HepG2 (cell line): ENCODE data around the gene PURB. TPM values are rescaled to one million over a fixed set of nuclear protein-coding genes. Genes with fewer than 3 reads are reported as not detected.

Source experiments
- CREB3 ChIP-seq: sonication (generic); formaldehyde crosslinking; IDR thresholded peaks from 2 replicates; pipeline ENCODE4 v1.5.0; 2020; ENCODE audit warnings: missing genetic modification reagents
- ELF3 ChIP-seq: IDR thresholded peaks from 2 replicates; pipeline ENCODE4 v1.6.1; 2016; ENCODE audit warnings: missing genetic modification reagents, missing compliant biosample characterization
- GATA4 ChIP-seq: sonication (generic); IDR thresholded peaks from 2 replicates; pipeline ENCODE4 v1.6.1; 2016; ENCODE audit warnings: antibody characterized with exemption, low read depth, borderline replicate concordance
- HOXA9 ChIP-seq: sonication (generic); formaldehyde crosslinking; IDR thresholded peaks from 2 replicates; pipeline ENCODE4 v1.8.1; 2022; ENCODE audit warnings: missing genetic modification reagents, mild to moderate bottlenecking, moderate library complexity, borderline replicate concordance
- KAT8 ChIP-seq: IDR thresholded peaks from 2 replicates; pipeline ENCODE4 v1.6.1; 2016; ENCODE audit warnings: missing genetic modification reagents, missing compliant biosample characterization
- MLX ChIP-seq: IDR thresholded peaks from 2 replicates; pipeline ENCODE4 v1.6.1; 2016
- NONO ChIP-seq, 2 experiments: fragments of 450-650 bp in 1 of 2; sonication (generic) in 1 of 2; formaldehyde crosslinking in 1 of 2; IDR thresholded peaks in 1 of 2; conservative IDR thresholded peaks in 1 of 2; 2 replicates each; pipeline versions ENCODE4 v1.6.1 to v1.8.0; 2017 to 2022; ENCODE audit warnings: mild to moderate bottlenecking in 1 of 2, missing genetic modification reagents in 1 of 2, moderate library complexity in 1 of 2
- YEATS4 ChIP-seq: sonication (generic); formaldehyde crosslinking; IDR thresholded peaks from 2 replicates; pipeline ENCODE4 v1.4.0; 2020; ENCODE audit warnings: missing genetic modification reagents, borderline replicate concordance
- ZNF136 ChIP-seq: sonication (generic); formaldehyde crosslinking; IDR thresholded peaks from 2 replicates; pipeline ENCODE4 v1.8.1; 2022; ENCODE audit warnings: low read depth, mild to moderate bottlenecking, moderate library complexity, missing genetic modification reagents
- ZNF446 ChIP-seq: sonication (generic); formaldehyde crosslinking; IDR thresholded peaks from 2 replicates; pipeline ENCODE4 v1.5.0; 2020; ENCODE audit warnings: mild to moderate bottlenecking, missing genetic modification reagents
- ZNF512 ChIP-seq: sonication (generic); formaldehyde crosslinking; IDR thresholded peaks from 2 replicates; pipeline ENCODE4 v1.4.0; 2020; ENCODE audit warnings: mild to moderate bottlenecking, missing genetic modification reagents
- ZNF644 ChIP-seq: IDR thresholded peaks from 2 replicates; pipeline ENCODE4 v1.6.1; 2016; ENCODE audit warnings: low read depth
- polyA plus RNA-seq, 8 experiments: library from polyadenylated mRNA; depleted of rRNA in 3 of 8; stranded (reverse) in 7 of 8; unstranded in 1 of 8; fragments of >200 nt; fragmentation: Illumina TruSeq in 4 of 8; extraction: Trizol in 4 of 8; gene quantifications; 2 replicates each; pipeline versions ENCODE4 v1.2.1 to v1.2.3, GENCODE V29; 2011 to 2016; ENCODE audit warnings: low read depth in 4 of 8, missing spikeins in 1 of 8, mixed read lengths in 1 of 8; ENCODE audit not compliant: insufficient read depth in 1 of 8
- total RNA-seq, 5 experiments: library from RNA; depleted of rRNA; stranded (reverse); fragments of >200 nt; fragmentation: Illumina TruSeq; extraction: Trizol; gene quantifications; 2 replicates each; pipeline ENCODE4 v1.2.3, GENCODE V29; 2016; ENCODE audit warnings: low read depth in 1 of 5
- TF ChIP-seq, protein P1 (sequence below): sonication (generic); formaldehyde crosslinking; IDR thresholded peaks from 2 replicates; pipeline ENCODE4 v1.4.0; 2020; ENCODE audit warnings: low read depth, mild to moderate bottlenecking, missing genetic modification reagents
- TF ChIP-seq, protein P2 (sequence below): sonication (generic); formaldehyde crosslinking; IDR thresholded peaks from 2 replicates; pipeline ENCODE4 v1.5.1; 2020; ENCODE audit warnings: mild to moderate bottlenecking, missing genetic modification reagents, moderate library complexity
- TF ChIP-seq, protein P3 (sequence below): sonication (generic); formaldehyde crosslinking; IDR thresholded peaks from 2 replicates; pipeline ENCODE4 v1.5.0; 2020; ENCODE audit warnings: mild to moderate bottlenecking, low read depth, missing genetic modification reagents, borderline replicate concordance
- TF ChIP-seq, protein P4 (sequence below): sonication (generic); formaldehyde crosslinking; conservative IDR thresholded peaks from 2 replicates; pipeline ENCODE4 v1.4.0; 2020; ENCODE audit warnings: missing genetic modification reagents
- TF ChIP-seq, protein P5 (sequence below): sonication (generic); formaldehyde crosslinking; IDR thresholded peaks from 2 replicates; pipeline ENCODE4 v1.4.0; 2020; ENCODE audit warnings: missing genetic modification reagents

The PURB gene
- total and polyA plus RNA-seq, 2 of the 13 experiments (the other 11 are each of a cell fraction or from before 2014, with no cell fraction given): 2.3 to 4.3 TPM

- TF ChIP-seq, protein P1, sequence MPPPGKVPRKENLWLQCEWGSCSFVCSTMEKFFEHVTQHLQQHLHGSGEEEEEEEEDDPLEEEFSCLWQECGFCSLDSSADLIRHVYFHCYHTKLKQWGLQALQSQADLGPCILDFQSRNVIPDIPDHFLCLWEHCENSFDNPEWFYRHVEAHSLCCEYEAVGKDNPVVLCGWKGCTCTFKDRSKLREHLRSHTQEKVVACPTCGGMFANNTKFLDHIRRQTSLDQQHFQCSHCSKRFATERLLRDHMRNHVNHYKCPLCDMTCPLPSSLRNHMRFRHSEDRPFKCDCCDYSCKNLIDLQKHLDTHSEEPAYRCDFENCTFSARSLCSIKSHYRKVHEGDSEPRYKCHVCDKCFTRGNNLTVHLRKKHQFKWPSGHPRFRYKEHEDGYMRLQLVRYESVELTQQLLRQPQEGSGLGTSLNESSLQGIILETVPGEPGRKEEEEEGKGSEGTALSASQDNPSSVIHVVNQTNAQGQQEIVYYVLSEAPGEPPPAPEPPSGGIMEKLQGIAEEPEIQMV (CRISPR knock-in tag): peak; percentile 97
- TF ChIP-seq ELF3 (CRISPR knock-in tag) (peak; percentile 33; the same call in 1 of the 2 replicates), HOXA9 (no peak; the same call in 1 of the 2 replicates), ZNF136 (CRISPR knock-in tag) (no peak; the same call in 1 of the 2 replicates), GATA4 (no peak), MLX (no peak), KAT8 (peak; percentile 66), ZNF512 (no peak), ZNF446 (CRISPR knock-in tag) (no peak), YEATS4 (CRISPR knock-in tag) (peak; percentile 92; the same call in 1 of the 2 replicates), CREB3 (0 out of 2 replicates have a peak, but pooled peaks have one; percentile 44), NONO (IDR thresholded peaks at IDR 0.05) (no peak), NONO (CRISPR knock-in tag; conservative IDR thresholded peaks at IDR 0.05) (no peak), ZNF644 (CRISPR knock-in tag) (no peak)
- TF ChIP-seq, protein P2, sequence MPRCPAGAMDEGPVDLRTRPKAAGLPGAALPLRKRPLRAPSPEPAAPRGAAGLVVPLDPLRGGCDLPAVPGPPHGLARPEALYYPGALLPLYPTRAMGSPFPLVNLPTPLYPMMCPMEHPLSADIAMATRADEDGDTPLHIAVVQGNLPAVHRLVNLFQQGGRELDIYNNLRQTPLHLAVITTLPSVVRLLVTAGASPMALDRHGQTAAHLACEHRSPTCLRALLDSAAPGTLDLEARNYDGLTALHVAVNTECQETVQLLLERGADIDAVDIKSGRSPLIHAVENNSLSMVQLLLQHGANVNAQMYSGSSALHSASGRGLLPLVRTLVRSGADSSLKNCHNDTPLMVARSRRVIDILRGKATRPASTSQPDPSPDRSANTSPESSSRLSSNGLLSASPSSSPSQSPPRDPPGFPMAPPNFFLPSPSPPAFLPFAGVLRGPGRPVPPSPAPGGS (CRISPR knock-in tag): no peak
- TF ChIP-seq, protein P3, sequence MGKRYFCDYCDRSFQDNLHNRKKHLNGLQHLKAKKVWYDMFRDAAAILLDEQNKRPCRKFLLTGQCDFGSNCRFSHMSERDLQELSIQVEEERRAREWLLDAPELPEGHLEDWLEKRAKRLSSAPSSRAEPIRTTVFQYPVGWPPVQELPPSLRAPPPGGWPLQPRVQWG: no peak
- TF ChIP-seq, protein P4, sequence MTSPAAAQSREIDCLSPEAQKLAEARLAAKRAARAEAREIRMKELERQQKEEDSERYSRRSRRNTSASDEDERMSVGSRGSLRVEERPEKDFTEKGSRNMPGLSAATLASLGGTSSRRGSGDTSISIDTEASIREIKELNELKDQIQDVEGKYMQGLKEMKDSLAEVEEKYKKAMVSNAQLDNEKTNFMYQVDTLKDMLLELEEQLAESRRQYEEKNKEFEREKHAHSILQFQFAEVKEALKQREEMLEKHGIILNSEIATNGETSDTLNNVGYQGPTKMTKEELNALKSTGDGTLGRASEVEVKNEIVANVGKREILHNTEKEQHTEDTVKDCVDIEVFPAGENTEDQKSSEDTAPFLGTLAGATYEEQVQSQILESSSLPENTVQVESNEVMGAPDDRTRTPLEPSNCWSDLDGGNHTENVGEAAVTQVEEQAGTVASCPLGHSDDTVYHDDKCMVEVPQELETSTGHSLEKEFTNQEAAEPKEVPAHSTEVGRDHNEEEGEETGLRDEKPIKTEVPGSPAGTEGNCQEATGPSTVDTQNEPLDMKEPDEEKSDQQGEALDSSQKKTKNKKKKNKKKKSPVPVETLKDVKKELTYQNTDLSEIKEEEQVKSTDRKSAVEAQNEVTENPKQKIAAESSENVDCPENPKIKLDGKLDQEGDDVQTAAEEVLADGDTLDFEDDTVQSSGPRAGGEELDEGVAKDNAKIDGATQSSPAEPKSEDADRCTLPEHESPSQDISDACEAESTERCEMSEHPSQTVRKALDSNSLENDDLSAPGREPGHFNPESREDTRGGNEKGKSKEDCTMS (CRISPR knock-in tag): no peak
- TF ChIP-seq, protein P5, sequence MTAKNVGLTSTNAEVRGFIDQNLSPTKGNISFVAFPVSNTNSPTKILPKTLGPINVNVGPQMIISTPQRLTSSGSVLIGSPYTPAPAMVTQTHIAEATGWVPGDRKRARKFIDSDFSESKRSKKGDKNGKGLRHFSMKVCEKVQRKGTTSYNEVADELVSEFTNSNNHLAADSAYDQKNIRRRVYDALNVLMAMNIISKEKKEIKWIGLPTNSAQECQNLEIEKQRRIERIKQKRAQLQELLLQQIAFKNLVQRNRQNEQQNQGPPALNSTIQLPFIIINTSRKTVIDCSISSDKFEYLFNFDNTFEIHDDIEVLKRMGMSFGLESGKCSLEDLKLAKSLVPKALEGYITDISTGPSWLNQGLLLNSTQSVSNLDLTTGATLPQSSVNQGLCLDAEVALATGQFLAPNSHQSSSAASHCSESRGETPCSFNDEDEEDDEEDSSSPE (CRISPR knock-in tag): peak; percentile 99
Observed at GRCh38 chr7:44847920-44848634, 37.3 kb downstream of the PURB start, which contains the start of gene H2AZ2 (continued).
